HEK293 (cell line): ENCODE results near the gene CAND1.

ENCODE experiments used
- CTCF ChIP-seq: fragments of 450-650 bp; formaldehyde crosslinking; IDR thresholded peaks from 2 replicates; pipeline ENCODE4 v1.5.1; 2016; ENCODE audit warnings: missing biosample characterization, missing genetic modification characterization
- GLIS1 ChIP-seq: fragments of 450-650 bp; formaldehyde crosslinking; IDR thresholded peaks from 2 replicates; pipeline ENCODE4 v1.5.1; 2016; ENCODE audit warnings: missing biosample characterization, missing genetic modification characterization
- PBX3 ChIP-seq: sonication (generic); formaldehyde crosslinking; IDR thresholded peaks from 2 replicates; pipeline ENCODE4 v1.8.1; 2022; ENCODE audit warnings: mild to moderate bottlenecking, moderate library complexity, missing genetic modification reagents
- ZNF175 ChIP-seq: fragments of 450-650 bp; formaldehyde crosslinking; IDR thresholded peaks from 2 replicates; pipeline ENCODE4 v1.5.1; 2016; ENCODE audit warnings: missing biosample characterization, missing genetic modification characterization
- ZNF24 ChIP-seq: fragments of 450-650 bp; formaldehyde crosslinking; IDR thresholded peaks from 2 replicates; pipeline ENCODE4 v1.5.1; 2016; ENCODE audit warnings: missing biosample characterization, missing genetic modification characterization
- ZNF274 ChIP-seq, 2 experiments: fragments of 200-500 bp in 1 of 2; fragments of 450-650 bp in 1 of 2; sonication (Bioruptor generic) in 1 of 2; formaldehyde crosslinking in 1 of 2; IDR thresholded peaks; 2 replicates each; pipeline versions ENCODE4 v1.5.1 to v1.6.1; 2014 to 2016; ENCODE audit warnings: borderline replicate concordance in 1 of 2, inconsistent platforms in 1 of 2, low read length in 1 of 2, missing biosample characterization in 1 of 2, missing genetic modification characterization in 1 of 2
- ZNF473 ChIP-seq: fragments of 450-650 bp; formaldehyde crosslinking; IDR thresholded peaks from 2 replicates; pipeline ENCODE4 v1.5.1; 2017; ENCODE audit warnings: missing biosample characterization, missing genetic modification characterization

GRCh38 chr12:67348683-67349082 lies 79.5 kb downstream of the CAND1 start:
- TF ChIP-seq ZNF473 (tag by site-specific recombination), result no peak
- no peak for TF ChIP-seq CTCF (tag by site-specific recombination)
- TF ChIP-seq PBX3 (CRISPR knock-in tag), result no peak
- no peak for TF ChIP-seq ZNF175 (tag by site-specific recombination)
- no peak for TF ChIP-seq ZNF274 (IDR thresholded peaks at IDR 0.05; ENCODE audit: low read length)
- no peak for TF ChIP-seq ZNF274 (tag by site-specific recombination; IDR thresholded peaks at IDR 0.05; ENCODE audit: borderline replicate concordance)
- no peak for TF ChIP-seq GLIS1 (tag by site-specific recombination)
- TF ChIP-seq ZNF24, result no peak
